Prostate gland (tissue), 2 donors: ENCODE measurements around the gene APLF.

ENCODE experiments used
- CTCF ChIP-seq, 4 experiments: fragments of 200-600 bp in 2 of 4; fragments of 450-650 bp in 2 of 4; sonication (generic) in 2 of 4; IDR thresholded peaks; 1 replicate in 3 of 4; 2 replicates in 1 of 4; pipeline ENCODE4 v1.5.1; 2016 to 2019; ENCODE audit warnings: antibody characterized with exemption in 4 of 4, mild to moderate bottlenecking in 2 of 4, moderate library complexity in 2 of 4
- POLR2A ChIP-seq: fragments of 450-650 bp; IDR thresholded peaks from one replicate; pipeline ENCODE4 v1.6.1; 2016; ENCODE audit warnings: antibody characterized with exemption, mild to moderate bottlenecking

GRCh38 chr2:68452158-68452900 is 15.1 kb upstream of the APLF start:
- TF ChIP-seq POLR2A (no peak), CTCF (IDR thresholded peaks at IDR 0.05) (no peak)
